Cardiac septum (tissue), 1 donor: ENCODE results near the gene PRKD1. TPM values are rescaled to one million over a fixed set of nuclear protein-coding genes. Genes with fewer than 3 reads are reported as not detected.
"Not testable (repeated sequence)": the region's sequence is repeated elsewhere in the genome, so short reads cannot be mapped to it uniquely, and the experiment has no call there.

Experiments
- DNase-seq: peaks from one replicate; pipeline ENCODE4 v3.0.0-alpha.2; 2020; ENCODE audit warnings: low spot score
- intact Hi-C: fragments of 100-400 bp; cut with DNase I; formaldehyde crosslinking; loops from one replicate; pipeline ENCODE4 v1.14.0; 2022
- total RNA-seq: library from RNA; stranded (reverse); fragmentation: NEBNext Ultra II Directional; extraction: Animal tissue kit (Norgen Biotek cat#: 25700); gene quantifications from one replicate; pipeline ENCODE4 v1.2.1, GENCODE V29; 2021
- donor health status: DM: no; HTN: no; CAD: no.

PRKD1 gene
- total RNA-seq, 1 donor from 2014 or later, result 4.3 TPM

DNA sequence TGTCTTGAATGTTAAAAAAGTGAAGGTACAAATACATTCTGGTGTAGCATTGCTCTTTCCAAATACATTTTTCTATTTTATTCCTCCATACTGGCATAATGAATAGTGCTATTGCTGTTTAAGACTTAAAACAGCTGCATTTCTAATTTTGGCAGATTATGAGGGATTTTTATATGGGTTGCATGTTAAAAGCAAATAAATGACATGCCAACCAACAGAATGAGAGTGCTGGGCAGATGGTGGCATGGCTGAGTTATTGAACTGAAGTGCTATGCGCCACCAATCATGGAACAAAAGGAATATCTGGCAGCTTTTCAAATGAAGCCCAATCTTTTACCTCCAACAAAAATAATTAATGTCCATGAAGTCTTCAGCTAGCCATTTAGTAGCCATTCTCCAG lies 215.0 kb downstream of the PRKD1 start:
- no peak for DNase-seq
- intact Hi-C loops, result loop anchor here (10.0 kb wide), 1 partner anchor 292 kb away; no protein-coding TSS in a partner anchor

DNA sequence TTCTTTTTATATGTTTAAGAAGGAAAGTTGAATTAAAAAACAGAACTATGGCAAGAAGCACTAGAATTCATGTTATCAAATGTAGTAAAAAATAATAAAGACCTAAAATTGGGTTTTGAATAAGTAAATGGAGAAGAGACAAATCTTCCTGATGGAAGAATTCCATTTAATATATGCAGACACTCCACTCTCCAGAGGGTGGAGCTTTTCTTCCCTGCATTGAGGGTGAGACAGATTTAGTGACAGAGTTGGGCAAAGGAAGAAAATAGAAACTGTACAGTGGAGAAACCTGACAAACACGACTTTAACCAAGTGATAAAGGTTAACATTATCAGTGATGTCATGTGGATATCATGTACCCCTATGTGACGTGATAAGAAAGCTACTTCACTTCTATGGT lies 217.6 kb downstream of the PRKD1 start:
- intact Hi-C loops, result loop anchor here (10.0 kb wide), 1 partner anchor 295 kb away; no protein-coding TSS in a partner anchor
- DNase-seq, result no peak

DNA sequence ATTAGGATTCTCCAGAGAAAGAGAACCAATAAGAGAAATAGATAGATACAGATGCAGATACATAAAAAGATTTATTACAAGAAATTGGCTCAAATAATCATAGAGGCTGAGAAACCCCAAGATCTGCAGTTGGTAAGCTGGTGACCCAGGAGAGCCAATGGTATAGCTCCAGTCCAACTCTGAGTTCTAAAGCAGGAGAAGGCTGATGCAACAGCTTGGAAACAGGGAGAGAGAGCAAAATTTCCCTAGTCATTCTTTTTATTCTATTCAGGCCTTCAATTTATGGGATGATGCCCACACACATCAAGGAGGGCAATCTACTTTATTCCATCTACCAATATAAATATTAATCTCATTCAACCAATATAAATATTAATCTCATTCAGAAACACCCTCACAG lies 218.2 kb downstream of the PRKD1 start:
- DNase-seq, result no peak
- intact Hi-C loops, result no loop called here

DNA sequence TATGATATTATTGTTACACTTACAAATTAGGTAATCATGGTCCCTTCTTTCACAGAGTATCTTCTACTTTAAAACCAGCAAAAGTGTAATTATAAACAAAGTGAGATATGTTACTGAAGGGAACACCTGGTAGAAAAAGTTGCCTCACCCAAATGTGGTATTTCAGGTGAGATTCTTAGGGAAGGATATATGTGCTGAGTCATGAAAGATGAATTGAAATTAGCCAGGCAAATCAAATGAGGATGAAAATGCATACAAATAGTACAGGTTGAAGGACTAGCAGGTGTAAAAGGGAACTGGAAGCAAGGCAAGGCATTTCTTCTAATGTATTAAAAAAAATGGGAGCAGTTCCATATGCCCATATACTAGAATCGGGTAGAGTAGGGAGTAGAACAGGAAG lies 220.9 kb downstream of the PRKD1 start:
- DNase-seq, result no peak
- intact Hi-C loops, result no loop called here

DNA sequence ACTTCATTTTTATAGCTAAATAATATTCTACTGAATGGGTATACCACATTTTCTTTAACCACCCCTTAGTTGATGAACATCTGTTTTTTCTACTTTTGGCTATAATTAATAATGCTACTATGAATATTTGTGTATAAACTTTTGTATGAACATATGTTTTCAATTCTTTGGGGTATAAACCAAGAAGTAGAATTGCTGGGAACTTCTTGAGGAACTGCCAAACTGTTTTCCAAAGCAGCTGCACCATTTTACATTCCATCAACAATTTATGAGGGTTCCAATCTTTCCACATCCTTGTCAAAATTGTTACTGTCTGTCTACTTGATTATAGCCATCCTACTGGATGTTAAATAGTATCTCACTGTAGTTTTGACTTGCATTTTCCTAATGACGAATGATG lies 221.8 kb downstream of the PRKD1 start:
- intact Hi-C loops, result no loop called here
- no peak for DNase-seq

DNA sequence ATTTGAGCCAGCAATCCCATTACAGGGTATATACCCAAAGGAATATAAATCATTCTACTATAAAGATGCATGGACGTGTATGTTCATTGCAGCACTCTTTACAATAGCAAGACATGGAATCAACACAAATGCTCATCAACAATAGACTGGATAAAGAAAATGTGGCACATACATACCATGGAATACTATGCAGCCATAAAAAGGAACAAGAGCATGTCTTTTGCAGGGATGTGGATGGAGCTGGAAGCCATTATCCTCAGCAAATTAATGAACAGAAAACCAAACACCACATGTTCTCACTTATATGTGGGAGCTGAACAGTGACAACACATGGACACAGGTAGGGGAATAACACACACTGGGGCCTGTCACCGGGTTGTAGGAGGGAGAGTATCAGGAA lies 238.1 kb downstream of the PRKD1 start:
- intact Hi-C loops, result not testable (repeated sequence)

DNA sequence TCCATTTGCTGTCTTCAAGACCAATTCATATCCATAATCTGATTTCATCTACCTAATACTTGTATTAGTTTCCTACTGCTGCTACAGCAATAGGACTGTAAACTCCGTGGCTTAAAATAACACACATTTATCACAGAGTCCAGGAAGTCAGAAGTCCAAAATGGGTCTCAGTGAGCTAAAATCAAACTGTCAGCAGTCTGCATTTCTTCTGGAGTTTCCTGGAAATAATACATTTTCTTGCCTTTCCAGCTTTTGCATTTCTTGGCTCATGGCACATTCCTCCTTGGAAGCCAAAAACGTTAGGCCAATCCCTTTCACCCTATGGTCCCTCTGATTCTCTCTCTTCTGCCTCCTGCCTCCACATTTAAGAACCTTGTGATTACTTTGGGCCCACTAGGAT lies 239.8 kb downstream of the PRKD1 start:
- intact Hi-C loops, result no loop called here

More for the DNA sequence above, 238.1 kb downstream of the PRKD1 start:
- DNase-seq, result not testable (repeated sequence)

DNA sequence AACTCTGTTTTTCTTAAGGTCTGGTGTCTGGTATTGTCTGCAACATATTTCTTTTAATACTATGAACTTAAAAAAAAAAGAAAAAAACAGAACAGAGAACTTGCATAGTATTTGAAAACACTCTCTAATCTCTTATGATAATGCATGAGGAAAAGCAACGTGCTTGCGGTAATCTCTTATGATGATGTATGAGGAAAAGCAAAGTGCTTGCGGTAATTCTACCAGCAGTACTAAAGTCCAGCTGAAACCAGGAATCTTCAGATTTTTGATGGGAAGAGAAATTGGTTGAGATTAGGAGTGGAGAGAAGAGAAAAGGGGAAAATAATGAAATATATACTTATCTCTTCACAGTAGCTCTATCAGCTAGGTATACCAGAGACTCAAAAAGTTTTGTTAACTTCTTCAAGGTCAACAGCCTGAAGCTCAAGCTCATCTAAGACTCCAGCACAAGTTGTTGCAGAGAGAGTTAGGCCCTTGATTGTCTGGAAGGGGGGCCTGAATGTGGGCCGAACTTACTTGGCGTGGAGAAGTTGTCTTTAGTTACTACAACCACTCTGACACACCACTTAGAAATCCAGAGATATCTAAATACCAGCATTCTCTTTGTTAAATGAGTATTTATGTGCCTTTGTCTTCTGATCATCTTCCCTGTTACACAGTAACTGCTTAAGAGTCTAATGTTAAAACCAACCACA lies 240.4 kb downstream of the PRKD1 start:
- intact Hi-C loops, result no loop called here

More for the DNA sequence above, 239.8 kb downstream of the PRKD1 start:
- no peak for DNase-seq

DNA sequence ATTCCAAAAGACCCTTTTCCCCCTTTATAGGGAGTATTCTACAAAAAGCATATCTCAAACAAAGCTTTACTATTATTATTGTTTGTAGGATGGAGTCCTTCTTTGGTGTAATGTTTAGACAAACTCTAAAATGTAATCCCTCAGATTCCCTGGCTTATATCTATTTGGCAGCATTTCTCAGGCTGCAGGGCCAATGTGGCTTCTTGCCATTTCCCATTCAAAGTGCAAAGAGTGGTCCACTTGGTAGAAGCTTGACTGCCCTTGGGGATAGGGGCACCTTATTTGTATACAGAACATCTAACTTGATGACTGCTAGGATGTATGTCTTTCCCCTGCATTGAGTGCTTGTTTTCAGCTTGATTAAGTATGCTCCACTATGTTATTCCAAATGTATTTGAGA lies 242.7 kb downstream of the PRKD1 start:
- intact Hi-C loops, result no loop called here
- no peak for DNase-seq

More for the DNA sequence above, 240.4 kb downstream of the PRKD1 start:
- DNase-seq, result no peak

DNA sequence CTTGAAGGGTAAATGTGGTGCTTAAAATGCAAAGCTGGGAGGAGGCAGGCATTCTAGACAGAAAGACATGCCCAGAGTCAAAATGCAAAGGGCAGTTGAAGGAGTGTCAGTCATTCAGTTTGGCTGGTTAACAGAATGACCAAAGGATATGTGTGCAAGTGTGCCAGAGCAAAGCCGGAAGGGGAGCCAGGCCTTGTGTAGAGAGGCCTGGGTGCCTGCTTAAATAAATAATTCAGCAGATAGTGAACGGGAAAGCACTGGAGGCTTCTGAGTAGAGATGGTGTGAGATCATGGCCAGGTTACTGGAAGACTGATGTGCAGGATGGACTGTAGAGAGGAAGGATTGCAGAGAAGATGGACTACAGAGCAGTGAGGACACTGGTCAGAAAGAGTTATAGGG lies 244.9 kb downstream of the PRKD1 start:
- intact Hi-C loops, result no loop called here
- no peak for DNase-seq

DNA sequence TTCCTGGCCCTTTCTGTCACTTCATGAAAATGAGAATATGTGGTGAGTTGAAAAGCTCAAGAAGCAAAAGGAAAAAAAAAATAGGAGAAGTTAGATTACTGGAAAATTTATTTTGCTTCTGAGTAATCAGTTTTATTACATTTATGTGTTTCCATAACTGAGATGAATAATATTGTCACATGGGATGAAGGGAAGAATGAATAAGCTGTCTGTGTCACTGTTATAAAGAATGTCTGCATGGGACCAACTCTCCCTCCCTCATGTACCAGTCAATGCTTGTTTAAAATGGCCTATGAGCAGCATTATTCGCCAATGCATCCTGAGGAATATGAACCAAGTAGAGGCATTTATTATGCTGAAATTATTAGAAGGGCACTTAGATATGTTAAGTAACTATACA lies 246.3 kb downstream of the PRKD1 start:
- no peak for DNase-seq
- intact Hi-C loops, result no loop called here

DNA sequence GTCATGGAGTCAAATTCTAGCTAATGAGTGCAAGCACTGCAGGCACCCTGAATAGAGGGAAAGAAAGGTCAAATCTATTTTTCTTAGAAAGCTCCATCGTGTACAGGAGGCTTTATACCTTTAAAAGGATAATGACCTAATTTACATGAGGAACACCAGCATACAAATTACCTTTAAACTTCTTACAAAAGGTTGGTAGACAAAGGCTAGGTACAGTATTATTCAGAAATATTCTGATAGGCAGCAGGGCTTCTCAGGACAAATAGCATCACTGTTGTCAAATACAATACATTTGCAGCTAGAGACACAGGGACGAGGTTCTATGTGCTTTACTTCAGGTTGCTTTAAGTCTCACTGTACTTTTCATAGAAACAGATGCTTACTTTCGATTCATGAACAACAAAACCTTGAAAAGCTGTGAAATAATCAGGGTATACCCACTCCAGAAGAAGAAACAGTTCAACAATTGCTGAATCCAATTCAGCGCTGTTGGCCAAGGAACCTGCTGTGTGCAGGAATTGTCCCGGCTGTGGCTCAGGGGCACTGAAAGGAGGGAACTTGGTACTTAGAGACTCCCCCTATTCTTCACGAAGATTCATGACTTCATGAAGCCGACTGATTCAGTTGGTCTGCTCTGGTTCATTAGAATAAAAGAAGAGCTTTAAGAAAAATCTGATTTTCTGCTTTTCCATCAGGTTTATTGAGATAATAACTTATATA lies 252.9 kb downstream of the PRKD1 start:
- no peak for DNase-seq
- intact Hi-C loops, result no loop called here

DNA sequence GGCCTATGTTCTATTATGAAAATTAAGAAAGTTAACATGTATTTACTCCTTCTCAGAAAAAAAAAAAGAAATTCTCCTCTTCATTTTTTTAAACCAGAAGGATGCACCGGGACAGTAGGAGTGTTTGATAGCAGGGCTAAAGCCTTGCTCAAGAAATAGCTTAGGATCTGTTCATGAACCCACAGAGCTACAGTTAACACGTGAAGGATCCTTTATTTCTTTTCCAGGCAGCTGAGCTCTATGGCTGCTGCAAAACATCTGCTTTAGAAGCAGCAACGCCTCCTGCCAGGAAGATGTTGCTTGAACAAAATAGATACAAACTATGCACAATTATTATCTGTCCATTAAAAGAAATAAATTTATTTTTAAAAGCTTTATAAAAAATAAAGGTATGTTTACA lies 254.8 kb downstream of the PRKD1 start:
- no peak for DNase-seq
- intact Hi-C loops, result no loop called here

DNA sequence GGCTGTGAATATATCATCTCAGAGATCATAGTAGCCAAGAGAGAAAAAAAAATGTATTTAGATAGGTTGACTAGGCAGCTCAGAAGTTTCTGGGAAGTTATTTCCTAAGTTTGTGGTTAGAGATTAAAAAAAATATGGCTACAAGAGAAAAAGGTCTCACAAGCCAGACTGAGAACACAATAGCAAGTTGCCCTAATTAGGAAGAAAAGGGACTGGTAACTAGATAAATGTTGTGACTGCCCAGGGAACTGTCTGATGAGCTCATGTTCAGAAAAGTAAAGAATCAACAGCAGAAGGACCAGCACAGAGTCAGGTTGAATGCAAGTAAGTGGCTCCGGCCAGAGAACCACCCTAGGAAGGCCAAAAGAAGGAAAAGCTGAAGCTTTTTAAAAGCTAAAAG lies 256.6 kb downstream of the PRKD1 start:
- no peak for DNase-seq
- intact Hi-C loops, result no loop called here

DNA sequence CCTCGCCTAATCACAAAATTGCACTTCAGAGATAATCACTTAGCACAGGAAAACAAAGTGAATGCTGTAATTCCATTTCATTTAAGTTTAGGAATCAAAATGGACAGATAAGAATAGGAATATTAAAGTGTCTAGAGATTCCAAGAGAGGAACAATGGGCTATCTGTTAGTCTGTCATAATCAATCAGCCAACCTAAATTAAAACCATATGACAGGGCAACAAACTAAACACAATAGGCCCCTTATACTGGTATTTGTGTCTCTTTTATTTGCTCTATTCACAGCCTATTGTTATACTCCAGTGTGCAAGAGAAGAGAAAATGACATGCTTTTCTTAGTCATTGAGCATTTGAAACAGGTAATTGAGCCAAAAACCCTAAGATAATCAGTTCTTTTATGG lies 259.4 kb downstream of the PRKD1 start:
- intact Hi-C loops, result no loop called here
- no peak for DNase-seq

DNA sequence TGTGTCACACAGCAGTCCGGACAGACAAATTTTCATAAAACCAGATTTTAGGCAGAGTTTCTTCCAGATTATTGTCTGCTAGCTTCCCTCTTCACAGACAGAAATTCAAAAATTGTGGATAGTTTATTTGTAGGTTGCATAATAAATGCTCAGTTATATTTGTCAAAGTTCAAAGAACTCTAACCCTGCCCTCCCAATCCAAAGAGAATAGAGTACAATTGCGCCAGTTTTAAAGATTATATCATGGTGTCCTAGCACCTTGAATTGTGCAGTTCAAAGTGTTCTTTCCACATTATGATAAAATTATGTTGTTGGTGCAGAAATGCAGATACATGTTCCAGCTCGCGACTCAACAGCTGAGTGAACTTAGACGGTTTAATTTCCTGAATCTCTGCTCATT lies 263.1 kb downstream of the PRKD1 start:
- intact Hi-C loops, result no loop called here
- DNase-seq, result no peak

DNA sequence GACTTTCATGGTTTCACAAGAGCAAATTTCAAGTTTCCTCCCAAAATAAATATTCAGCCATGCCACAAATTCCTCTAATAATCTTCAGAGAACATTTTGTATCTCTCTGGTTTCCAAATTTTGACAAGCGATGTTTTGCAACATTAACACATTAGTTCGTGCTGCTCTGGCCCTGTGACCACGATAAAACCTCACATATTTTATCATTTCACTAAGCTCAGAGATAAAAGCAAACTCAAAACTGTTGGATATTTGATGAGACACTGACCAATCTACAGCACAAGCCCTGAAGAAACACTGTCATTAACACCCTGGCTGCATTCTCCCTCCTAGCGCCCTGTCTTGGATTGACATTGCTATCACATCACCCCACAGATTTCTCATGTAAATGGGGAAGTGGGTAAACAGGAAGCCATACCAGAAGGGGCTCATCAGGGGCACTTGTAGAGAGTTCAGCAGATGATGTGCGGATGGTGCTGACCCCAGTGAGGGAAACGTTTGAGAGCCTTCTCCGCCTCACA lies 264.3 kb downstream of the PRKD1 start:
- no peak for DNase-seq
- intact Hi-C loops, result no loop called here

DNA sequence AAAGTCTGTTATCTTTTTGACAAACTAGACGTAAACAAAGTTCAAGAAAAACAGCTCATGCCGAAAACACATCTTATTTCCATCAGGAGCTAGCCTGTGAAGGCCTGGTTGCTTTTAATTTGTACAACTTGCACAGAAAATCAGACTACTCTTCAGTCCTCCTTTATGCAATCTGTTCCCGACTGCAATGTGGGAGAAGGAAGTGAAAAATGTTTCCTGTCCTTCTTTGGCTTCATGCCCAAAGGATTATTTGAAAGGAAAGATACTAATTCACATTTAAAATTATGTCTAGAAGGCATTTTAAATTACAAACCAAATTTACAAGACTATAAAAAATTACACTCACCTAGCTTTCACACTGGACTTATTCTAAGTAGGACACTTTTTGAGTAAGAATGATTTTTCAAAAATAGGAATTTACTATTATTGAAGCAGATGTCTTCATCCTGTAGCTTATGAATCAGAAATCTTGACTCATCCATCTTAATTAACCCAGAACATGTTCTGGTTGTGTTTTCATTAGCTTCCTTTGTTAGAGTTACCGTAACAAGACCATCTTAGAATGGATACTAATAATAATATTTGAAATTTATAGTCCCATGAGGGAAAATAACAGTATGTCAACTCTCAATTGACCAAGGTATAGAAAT lies 272.6 kb downstream of the PRKD1 start:
- intact Hi-C loops, result no loop called here
- DNase-seq, result no peak

DNA sequence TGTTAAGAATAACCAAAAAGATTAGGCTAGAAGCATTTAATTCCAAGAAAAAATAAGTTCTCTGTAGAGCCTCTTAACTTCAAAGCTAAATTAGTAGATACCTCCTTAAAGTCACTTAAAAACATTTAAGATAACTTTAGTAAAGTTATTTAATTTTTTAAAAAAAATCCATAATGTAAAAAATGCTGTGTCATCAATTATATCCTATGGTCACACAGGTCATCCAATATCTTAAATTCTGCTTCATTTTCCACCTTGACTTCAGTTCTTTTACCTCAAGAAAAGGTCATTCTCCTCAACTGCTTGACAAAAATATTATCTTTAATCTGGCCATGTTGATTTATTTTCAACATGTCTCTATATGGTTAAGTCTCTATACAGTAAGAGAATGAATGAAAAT lies 274.3 kb downstream of the PRKD1 start:
- intact Hi-C loops, result no loop called here
- DNase-seq, result no peak

DNA sequence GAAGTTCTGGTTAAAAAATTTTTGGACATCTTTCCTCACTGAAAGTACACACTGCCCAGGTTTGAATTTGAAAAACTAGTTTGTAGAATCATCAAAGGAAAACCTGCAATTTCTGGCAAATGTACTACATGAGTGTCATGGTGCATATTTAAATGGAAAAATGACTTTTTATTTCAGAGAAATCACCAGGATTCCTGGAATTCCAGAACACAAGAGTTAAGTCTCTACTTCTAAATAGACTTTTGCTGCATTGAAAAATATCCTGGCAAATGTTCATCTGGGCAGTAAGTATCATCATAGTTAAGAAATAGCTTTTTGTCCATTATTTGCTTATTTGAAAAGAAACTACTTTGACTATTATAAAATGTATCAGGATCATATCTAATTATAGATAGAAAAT lies 275.1 kb downstream of the PRKD1 start:
- intact Hi-C loops, result no loop called here
- DNase-seq, result no peak
